Activated CD8-positive, alpha-beta memory T cell treated with anti-CD3 and anti-CD28 coated beads for 24 hours (primary cell): ENCODE results near the gene DGKD.
A peak's percentile ranks its signal among the peaks of the same experiment; 100 is the strongest.
"Not testable (repeated sequence)": the region's sequence is repeated elsewhere in the genome, so short reads cannot be mapped to it uniquely, and the experiment has no call there.

Experiments used
- DNase-seq: peaks from one replicate; pipeline ENCODE4 v3.0.0-alpha.2; 2020

DGKD gene

DNA sequence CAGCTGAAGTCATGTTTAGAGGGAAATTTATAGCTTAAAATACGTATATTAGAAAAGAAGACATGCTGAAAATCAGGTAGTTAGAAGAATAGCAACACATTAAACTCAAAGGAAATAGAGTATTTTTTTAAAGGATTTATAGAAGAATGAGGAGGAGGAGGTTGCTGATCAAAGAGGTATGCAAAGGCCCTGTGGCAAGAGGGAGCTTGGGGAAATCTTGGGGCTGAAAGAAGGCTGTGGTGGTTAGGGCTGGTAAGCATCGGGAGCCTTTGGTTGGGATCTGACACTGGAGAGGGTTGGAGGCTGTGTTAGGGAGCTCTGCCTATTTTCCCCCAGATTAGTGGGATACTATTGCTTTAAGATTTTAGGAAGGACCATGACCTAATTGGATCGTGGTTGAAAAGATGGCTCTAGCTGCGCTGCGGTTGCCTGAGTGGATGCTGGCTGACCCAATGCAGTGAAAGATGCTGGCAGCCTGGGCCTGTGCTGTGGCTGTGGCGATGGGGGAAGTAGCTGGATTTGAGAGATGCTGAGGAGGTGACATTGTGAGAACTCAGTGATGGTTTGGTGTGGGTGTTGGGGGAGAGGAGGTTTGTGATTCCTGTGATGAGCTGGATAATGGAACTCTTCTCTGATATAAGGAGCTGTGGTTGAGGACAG is 11.7 kb downstream of the DGKD start:
- DNase-seq: no peak

GRCh38 chr2:233367586-233367985 is 13.3 kb downstream of the DGKD start:
- no peak for DNase-seq

DNA sequence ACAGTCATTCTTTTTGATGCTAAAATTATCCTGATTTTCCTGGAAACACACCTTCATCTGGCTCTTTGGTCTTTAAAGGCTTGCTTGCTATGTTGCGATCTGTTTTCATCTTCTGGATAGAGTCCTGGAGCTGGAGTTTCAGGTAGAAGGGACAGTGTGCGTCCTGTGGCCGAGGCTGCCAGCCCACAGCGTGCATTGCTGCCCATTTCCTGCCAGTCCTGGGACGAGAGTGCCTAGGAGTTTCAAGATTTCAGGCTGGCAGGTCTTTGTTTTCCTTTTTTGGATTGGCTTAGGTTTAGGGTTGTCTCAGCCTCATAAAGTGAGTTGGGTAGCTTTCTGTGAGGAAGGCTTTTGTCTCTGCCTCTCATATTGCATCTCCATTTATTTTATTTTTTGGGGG is 14.5 kb downstream of the DGKD start:
- DNase-seq: no peak

GRCh38 chr2:233369462-233369861 is 15.2 kb downstream of the DGKD start:
- DNase-seq: no peak

GRCh38 chr2:233369897-233370685 is 15.8 kb downstream of the DGKD start:
- no peak for DNase-seq

- no peak for DNase-seq
Observed at GRCh38 chr2:233371641-233372040, 17.3 kb downstream of the DGKD start.

DNA sequence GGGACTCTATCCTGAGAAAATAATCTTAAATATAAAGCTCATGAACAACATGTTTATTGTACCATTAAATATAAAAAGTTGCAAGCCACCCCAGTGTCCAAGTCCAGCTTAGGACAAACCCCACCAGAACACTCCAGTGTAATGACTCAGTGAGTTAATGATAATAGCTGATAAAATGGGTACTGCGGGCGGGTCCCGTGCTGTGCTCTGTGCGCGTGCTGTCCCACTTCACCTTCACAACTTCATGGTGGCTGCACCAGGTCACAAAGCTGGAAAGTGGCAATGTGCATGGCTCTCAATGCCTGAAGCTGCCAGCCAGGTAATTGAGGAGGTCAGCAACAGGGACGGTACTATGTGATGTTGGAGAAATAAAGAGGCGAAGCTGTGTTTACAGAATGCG is 18.6 kb downstream of the DGKD start:
- no peak for DNase-seq

DNA sequence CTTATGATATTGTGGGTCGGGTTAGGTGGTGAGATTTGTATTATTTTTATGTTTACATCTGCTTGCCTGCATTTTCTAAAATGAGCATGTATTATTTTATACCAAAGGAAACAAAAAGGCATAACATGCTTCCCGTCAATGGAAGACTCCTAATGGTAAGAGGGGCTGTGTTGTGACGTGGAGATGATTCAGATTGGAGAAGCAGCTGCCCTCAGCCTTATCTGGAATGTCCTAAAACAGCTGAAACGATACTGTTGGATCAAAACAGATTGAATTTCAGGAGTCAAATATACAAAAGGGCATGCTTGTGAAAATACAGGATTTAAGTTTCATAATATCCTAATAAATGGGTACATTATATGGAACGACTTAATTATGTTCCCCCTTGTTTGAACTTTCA is 19.0 kb downstream of the DGKD start:
- DNase-seq: no peak

- not testable (repeated sequence) for DNase-seq
Observed at GRCh38 chr2:233374776-233375175, 20.5 kb downstream of the DGKD start.

DNA sequence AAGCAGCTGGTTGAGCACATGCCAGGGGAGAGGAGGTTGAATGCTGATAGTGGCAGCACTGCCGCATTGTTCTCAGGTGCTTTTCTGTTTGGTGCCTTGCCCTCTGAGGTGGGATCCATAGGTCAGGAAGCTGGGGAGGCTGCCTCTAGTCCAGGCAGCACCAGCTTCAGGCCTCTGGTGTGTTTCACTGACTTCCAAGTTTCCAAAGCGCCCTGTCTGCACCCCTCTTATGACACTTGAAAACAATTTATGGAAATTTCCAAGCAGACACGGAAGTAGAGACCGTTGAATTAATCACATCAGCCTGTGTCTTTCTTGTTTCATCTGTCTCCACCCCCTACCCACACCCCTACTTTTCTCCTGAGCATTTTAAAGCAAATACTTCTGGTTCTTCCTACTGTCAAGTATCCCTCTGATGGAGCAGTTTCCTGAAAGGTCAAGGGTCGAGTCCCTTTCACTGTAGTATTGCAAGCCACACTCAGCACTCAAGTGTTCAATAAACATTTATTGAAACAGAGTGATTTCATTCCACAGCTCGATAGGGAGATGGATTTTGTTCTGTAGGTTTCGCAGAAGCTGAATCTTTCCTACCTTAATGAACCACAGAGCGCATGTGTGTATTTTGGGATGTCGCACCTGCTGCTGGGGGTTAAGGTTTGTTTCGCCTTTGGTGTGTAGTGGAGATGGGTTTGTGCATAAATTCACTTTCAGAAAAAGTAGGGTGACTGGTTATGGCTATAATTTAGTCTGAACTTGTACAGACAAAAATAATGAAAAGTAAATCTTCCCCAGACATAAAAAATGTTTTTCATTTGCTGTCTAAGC is 21.4 kb downstream of the DGKD start:
- DNase-seq: no peak

GRCh38 chr2:233379034-233379433 is 24.7 kb downstream of the DGKD start:
- no peak for DNase-seq

GRCh38 chr2:233379441-233379840 is 25.1 kb downstream of the DGKD start:
- DNase-seq: no peak

DNA sequence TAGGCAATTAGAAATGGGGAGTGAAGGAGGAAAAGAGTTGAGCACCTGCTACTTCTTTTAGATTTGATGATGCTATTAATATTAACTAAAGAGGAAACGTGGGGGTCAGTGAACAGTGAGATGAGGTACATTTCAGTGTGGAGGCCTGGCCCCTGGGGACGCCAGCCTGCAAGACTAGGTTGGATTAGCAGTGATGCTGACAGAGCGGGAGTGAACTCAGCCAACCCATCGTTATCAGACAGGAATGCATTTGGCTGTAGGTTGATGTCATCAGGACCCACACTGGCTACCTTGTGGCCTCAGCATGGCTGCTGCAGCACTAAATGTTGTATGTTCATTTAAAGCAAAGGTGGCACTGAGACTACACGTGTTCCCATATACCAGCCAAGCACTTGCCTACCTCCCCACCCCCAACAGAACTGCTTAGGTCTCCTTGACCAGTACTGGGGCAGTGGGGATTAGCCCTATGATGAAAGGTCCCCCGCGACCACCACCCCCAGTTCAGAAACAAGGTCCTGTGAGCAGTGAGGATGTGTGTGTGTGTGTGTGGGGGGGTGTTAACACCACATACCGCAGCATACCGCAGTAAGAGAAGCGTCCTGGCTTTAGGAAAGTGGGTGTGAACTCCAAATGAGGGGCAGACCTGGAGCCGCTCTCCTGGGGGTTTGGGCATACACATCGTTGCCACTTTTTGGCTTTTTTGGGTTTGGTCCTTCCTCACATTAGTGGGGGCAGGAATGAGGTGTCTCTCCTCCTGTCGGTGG is 26.0 kb downstream of the DGKD start:
- DNase-seq: no peak

- DNase-seq: no peak
Observed at GRCh38 chr2:233380995-233381637, 26.8 kb downstream of the DGKD start.

DNA sequence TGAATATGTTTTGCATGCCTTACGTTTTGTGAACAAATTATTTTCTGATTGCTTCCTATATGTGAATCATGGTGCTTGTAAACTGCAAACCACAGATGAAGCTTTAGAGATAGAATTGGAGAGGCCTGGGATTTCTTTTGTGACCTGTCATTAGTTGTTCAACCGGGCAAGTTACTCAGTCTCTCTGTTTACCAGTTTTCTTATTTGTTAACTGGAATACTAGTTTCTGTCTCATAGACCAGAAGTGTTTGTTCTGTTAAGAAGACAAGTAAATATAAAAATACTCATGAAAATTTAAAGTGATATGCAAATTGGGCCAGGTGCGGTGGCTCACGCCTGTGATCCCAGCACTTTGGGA is 27.3 kb downstream of the DGKD start:
- peak; percentile 32 for DNase-seq

DNA sequence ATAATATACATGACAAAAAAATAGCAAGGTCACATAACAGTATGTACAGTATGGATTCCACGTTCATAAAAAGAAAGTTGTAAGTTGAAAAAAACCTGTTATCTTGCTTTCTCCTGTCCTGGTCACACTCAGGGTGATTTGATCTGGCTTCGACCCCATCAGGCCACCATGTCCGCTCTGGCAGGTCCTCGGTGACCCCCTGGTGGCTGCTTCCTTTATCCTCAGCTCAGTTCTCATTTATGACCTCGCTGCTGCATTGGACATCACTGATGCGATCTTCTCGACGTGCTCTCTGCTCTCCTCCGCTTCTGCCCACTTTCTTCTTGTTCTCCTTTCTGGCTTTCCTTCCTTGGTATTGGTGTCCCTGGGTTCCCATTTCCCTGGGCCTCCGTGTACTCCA is 29.7 kb downstream of the DGKD start:
- no peak for DNase-seq

- peak; percentile 70 for DNase-seq
Observed at GRCh38 chr2:233384811-233385488, 30.7 kb downstream of the DGKD start.

DNA sequence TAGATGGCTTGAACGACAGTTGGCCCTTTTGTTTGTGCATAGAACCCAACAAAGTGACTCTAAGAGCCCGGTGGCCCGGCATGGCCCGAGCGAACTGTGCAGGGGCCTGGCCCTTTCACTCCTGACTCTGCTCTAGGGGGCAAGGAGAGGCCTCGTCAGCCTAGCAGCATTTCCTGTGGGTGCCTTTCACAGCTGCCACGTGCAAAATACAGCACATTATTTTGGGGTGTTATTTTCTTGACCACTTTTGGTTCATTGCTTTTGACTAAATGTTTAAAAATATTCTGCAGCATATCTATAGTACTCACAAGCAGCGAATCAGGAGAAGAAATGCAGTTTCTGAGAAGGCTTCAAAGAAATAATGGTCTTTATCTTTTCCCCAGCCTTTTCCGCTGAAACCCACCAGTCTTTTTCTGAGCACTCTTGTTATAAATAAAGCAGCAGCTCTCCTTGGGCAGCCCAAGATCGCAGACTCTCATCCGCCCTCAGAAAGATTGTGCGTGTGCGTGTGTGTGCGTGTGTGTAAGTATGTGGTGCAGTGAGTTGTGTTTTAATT is 31.3 kb downstream of the DGKD start:
- peak; percentile 83 for DNase-seq

DNA sequence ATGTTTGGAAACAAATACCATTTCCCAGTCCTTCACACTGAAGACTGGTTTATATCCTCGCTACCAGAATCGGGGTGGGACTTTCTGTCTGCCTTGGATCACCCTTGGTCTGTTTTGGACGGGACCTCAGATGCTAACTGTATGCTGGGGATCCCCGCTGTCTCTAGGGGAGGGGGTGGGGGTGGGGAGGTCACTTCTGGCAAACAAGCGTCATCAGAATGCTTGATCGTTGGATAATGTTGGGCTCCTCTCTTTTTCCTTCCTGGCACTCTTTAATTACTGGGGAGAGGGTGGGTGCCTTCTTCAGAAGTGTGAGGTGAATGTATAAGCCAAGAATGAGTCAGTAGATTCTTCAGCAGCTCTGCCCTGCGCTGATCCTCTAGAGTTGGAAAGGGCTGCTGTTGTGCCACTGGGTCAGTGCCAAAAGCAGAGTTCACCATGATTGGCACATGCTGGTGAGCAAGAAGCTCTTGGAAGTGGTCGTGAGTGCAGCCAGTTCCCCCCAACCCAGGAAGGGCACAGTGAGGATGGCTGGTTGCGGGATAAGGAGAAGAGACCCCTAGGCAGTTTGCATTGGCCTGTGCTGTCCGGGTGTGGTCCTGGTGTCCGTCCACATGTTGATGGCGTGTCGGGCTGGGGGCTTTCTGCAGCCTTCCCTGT is 32.2 kb downstream of the DGKD start:
- DNase-seq: peak; percentile 69

- DNase-seq: no peak
Observed at GRCh38 chr2:233387225-233387624, 32.9 kb downstream of the DGKD start.
